Left forelimb (tissue), 1 donor: Measurements from ENCODE around the gene ASIC1.

Experiments
- DNase-seq: peaks from one replicate; pipeline ENCODE4 v3.0.0-alpha.2; 2018; ENCODE audit warnings: low spot score

ASIC1 gene

GRCh38 chr12:50041062-50041860 is 16.1 kb upstream of the ASIC1 start:
- no peak for DNase-seq

- DNase-seq, result no peak
Observed at GRCh38 chr12:50041962-50042361, 15.4 kb upstream of the ASIC1 start.

GRCh38 chr12:50042693-50043092 is 14.7 kb upstream of the ASIC1 start:
- no peak for DNase-seq

GRCh38 chr12:50043308-50043707 is 14.1 kb upstream of the ASIC1 start:
- no peak for DNase-seq

- DNase-seq, result no peak
Observed at GRCh38 chr12:50043854-50044253, 13.5 kb upstream of the ASIC1 start.

GRCh38 chr12:50047693-50048250 is 9.6 kb upstream of the ASIC1 start:
- DNase-seq, result no peak

- DNase-seq, result no peak
Observed at GRCh38 chr12:50049254-50050118, 7.9 kb upstream of the ASIC1 start.

- DNase-seq, result no peak
Observed at GRCh38 chr12:50050119-50050385, 7.3 kb upstream of the ASIC1 start.

- peak; percentile 79 for DNase-seq
Observed at GRCh38 chr12:50050410-50051098, 6.8 kb upstream of the ASIC1 start.

- no peak for DNase-seq
Observed at GRCh38 chr12:50051101-50051806, 6.1 kb upstream of the ASIC1 start.

GRCh38 chr12:50052544-50052943 is 4.9 kb upstream of the ASIC1 start:
- no peak for DNase-seq

- no peak for DNase-seq
Observed at GRCh38 chr12:50052964-50053363, 4.4 kb upstream of the ASIC1 start.

GRCh38 chr12:50053583-50053982 is 3.8 kb upstream of the ASIC1 start:
- no peak for DNase-seq

GRCh38 chr12:50055831-50056638 is 1.4 kb upstream of the ASIC1 start:
- DNase-seq, result no peak

- DNase-seq, result no peak
Observed at GRCh38 chr12:50056639-50056976, 788 bp upstream of the ASIC1 start.

GRCh38 chr12:50057896-50058670 is 687 bp downstream of the ASIC1 start:
- no peak for DNase-seq

GRCh38 chr12:50058743-50059312 is 1.4 kb downstream of the ASIC1 start:
- DNase-seq, result no peak

GRCh38 chr12:50059440-50060119 is 2.2 kb downstream of the ASIC1 start:
- DNase-seq, result no peak

GRCh38 chr12:50060120-50060468 is 2.7 kb downstream of the ASIC1 start:
- DNase-seq, result no peak

GRCh38 chr12:50061171-50061570 is 3.8 kb downstream of the ASIC1 start:
- no peak for DNase-seq
